Caco-2 (cell line): ENCODE data around the gene LRRN1. TPM values are rescaled to one million over a fixed set of nuclear protein-coding genes. Genes with fewer than 3 reads are reported as not detected.

Experiments
- BruUV-seq: library from RNA; stranded (reverse); fragments of 400-500 nt; replicated peaks from 2 replicates; lab custom pipeline; 2021; lab: Mats Ljungman, UMichigan
- CTCF ChIA-PET: fragments of 300-600 bp; sonication (Branson Sonifier 250); formaldehyde crosslinking; loops from one replicate; lab custom pipeline; 2022; ENCODE audit warnings: antibody characterized with exemption; lab: Charles Lee
- POLR2A ChIA-PET: fragments of 300-600 bp; sonication (Branson Sonifier 250); formaldehyde crosslinking; loops from one replicate; lab custom pipeline; 2022; ENCODE audit warnings: antibody characterized with exemption; lab: Charles Lee
- DNase-seq, 2 experiments: peaks; one replicate each; pipeline versions ENCODE4 v3.0.0 to v3.0.0-alpha.2; 2020 to 2022
- H3K27me3 ChIP-seq: replicated peaks from 2 replicates; pipeline ENCODE4 v1.6.0; 2011; ENCODE audit warnings: low read length; ENCODE audit not compliant: control insufficient read depth, insufficient read depth
- H3K36me3 ChIP-seq: 2 replicates; pipeline ENCODE4 v1.5.1; 2011; ENCODE audit warnings: low read length; ENCODE audit not compliant: control insufficient read depth, insufficient read depth
- H3K4me1 ChIP-seq: fragments of 250-450 bp; sonication (Bioruptor Pico); 2 replicates; pipeline ENCODE4 v1.5.1; 2020; ENCODE audit warnings: mild to moderate bottlenecking
- H3K4me3 ChIP-seq: 2 replicates; pipeline ENCODE4 v1.5.1; 2011; ENCODE audit warnings: low read depth, mild to moderate bottlenecking, control low read depth, low read length
- H3K9me3 ChIP-seq: fragments of 250-450 bp; sonication (Bioruptor Pico); 2 replicates; pipeline ENCODE4 v1.5.1; 2020; ENCODE audit warnings: mild to moderate bottlenecking, moderate library complexity
- H3K27ac Mint-ChIP-seq: one replicate; pipeline ENCODE4 v1.8.0; 2022; ENCODE audit warnings: mixed read lengths; ENCODE audit not compliant: unreplicated experiment
- H3K27me3 Mint-ChIP-seq: one replicate; pipeline ENCODE4 v1.8.0; 2022; ENCODE audit warnings: mixed read lengths; ENCODE audit not compliant: insufficient read depth, unreplicated experiment
- H3K36me3 Mint-ChIP-seq: one replicate; pipeline ENCODE4 v1.8.0; 2022; ENCODE audit warnings: mild to moderate bottlenecking, mixed read lengths; ENCODE audit not compliant: insufficient read depth, unreplicated experiment
- H3K4me1 Mint-ChIP-seq: one replicate; pipeline ENCODE4 v1.8.0; 2022; ENCODE audit warnings: low read depth, mixed read lengths; ENCODE audit not compliant: unreplicated experiment
- H3K4me3 Mint-ChIP-seq: one replicate; pipeline ENCODE4 v1.8.0; 2022; ENCODE audit warnings: mild to moderate bottlenecking, moderate library complexity, mixed read lengths; ENCODE audit not compliant: unreplicated experiment
- H3K9me3 Mint-ChIP-seq: one replicate; pipeline ENCODE4 v1.8.0; 2022; ENCODE audit warnings: mixed read lengths; ENCODE audit not compliant: unreplicated experiment
- intact Hi-C: fragments of 100-400 bp; cut with micrococcal nuclease; formaldehyde crosslinking; loops from one replicate; pipeline ENCODE4 v1.10.0; 2022; ENCODE audit not compliant: unreplicated experiment
- total RNA-seq: library from RNA; stranded (reverse); gene quantifications from 2 replicates; pipeline ENCODE4 v1.2.3, GENCODE V29; 2022
- TF ChIP-seq, protein P1 (sequence below), 2 experiments: fragments of 200-600 bp in 1 of 2; IDR thresholded peaks; 1 replicate in 1 of 2; 2 replicates in 1 of 2; pipeline versions ENCODE4 v1.5.1 to v1.8.0; 2011 to 2022; ENCODE audit warnings: antibody characterized with exemption in 1 of 2, control low read depth in 1 of 2, inconsistent platforms in 1 of 2, low read depth in 1 of 2, low read length in 1 of 2, mild to moderate bottlenecking in 1 of 2, moderate library complexity in 1 of 2; ENCODE audit not compliant: insufficient read depth in 1 of 2, severe bottlenecking in 1 of 2, unreplicated experiment in 1 of 2

LRRN1 gene
- total RNA-seq, 1 experiment from 2014 or later: 0.84 TPM

GRCh38 chr3:3853544-3853943 is 54.3 kb downstream of the LRRN1 start:
- no peak overlapping the region for H3K4me3 ChIP-seq
- TF ChIP-seq, protein P1, sequence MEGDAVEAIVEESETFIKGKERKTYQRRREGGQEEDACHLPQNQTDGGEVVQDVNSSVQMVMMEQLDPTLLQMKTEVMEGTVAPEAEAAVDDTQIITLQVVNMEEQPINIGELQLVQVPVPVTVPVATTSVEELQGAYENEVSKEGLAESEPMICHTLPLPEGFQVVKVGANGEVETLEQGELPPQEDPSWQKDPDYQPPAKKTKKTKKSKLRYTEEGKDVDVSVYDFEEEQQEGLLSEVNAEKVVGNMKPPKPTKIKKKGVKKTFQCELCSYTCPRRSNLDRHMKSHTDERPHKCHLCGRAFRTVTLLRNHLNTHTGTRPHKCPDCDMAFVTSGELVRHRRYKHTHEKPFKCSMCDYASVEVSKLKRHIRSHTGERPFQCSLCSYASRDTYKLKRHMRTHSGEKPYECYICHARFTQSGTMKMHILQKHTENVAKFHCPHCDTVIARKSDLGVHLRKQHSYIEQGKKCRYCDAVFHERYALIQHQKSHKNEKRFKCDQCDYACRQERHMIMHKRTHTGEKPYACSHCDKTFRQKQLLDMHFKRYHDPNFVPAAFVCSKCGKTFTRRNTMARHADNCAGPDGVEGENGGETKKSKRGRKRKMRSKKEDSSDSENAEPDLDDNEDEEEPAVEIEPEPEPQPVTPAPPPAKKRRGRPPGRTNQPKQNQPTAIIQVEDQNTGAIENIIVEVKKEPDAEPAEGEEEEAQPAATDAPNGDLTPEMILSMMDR (IDR thresholded peaks at IDR 0.05; ENCODE audit: insufficient read depth in 1 of 2, low read depth in 1 of 2, low read length in 1 of 2, severe bottlenecking in 1 of 2, unreplicated experiment in 1 of 2): no peak
- Mint-ChIP-seq H3K9me3 (no peaks in the 10 kb centered on the region), H3K4me3 (no peak overlapping the region), H3K27ac (no peak overlapping the region), H3K27me3 (no peaks in the 10 kb centered on the region), H3K36me3 (no peaks in the 10 kb centered on the region), H3K4me1 (no peaks in the 10 kb centered on the region)
- POLR2A ChIA-PET: no interaction called here
- DNase-seq: no peak
- CTCF ChIA-PET: no interaction called here
- intact Hi-C loops: no loop called here
- no peaks in the 10 kb centered on the region for H3K27me3 ChIP-seq
- no TSS peak for BruUV-seq
- no peaks in the 10 kb centered on the region for H3K36me3 ChIP-seq
- no peaks in the 10 kb centered on the region for H3K4me1 ChIP-seq
- H3K9me3 ChIP-seq: no peaks in the 10 kb centered on the region

DNA sequence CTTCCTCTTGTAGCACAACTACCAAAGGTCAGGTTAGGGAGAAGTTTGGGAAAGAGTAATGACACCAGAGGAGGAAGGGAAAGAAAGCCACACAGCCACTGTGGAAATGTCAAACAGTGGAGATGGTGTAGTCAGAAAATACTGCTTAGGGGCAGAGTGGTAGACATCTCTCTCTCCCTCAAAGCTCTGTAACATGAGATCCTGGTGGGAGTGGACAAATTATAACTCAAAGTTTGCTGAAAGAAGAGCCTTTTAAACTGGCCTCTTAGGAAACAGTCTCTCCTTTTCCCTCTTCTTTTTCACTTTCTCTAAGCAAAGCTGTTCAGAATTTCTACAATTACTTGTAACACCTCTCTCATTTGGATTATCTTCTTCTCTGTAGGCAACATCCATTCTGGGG is 55.8 kb downstream of the LRRN1 start:
- no peaks in the 10 kb centered on the region for H3K4me1 ChIP-seq
- H3K27me3 ChIP-seq: no peaks in the 10 kb centered on the region
- no peaks in the 10 kb centered on the region for H3K36me3 ChIP-seq
- H3K4me3 Mint-ChIP-seq: no peak overlapping the region
- H3K4me3 ChIP-seq: no peak overlapping the region
- no peaks in the 10 kb centered on the region for H3K9me3 Mint-ChIP-seq
- TF ChIP-seq, protein P1 (IDR thresholded peaks at IDR 0.05; ENCODE audit: insufficient read depth in 1 of 2, low read depth in 1 of 2, low read length in 1 of 2, severe bottlenecking in 1 of 2, unreplicated experiment in 1 of 2): no peak
- H3K4me1 Mint-ChIP-seq: no peaks in the 10 kb centered on the region
- H3K9me3 ChIP-seq: no peaks in the 10 kb centered on the region
- ChIA-PET CTCF (no interaction called here), POLR2A (no interaction called here)
- intact Hi-C loops: no loop called here
- H3K36me3 Mint-ChIP-seq: no peaks in the 10 kb centered on the region
- H3K27ac Mint-ChIP-seq: no peak overlapping the region
- no peak for DNase-seq
- no peaks in the 10 kb centered on the region for H3K27me3 Mint-ChIP-seq
- BruUV-seq: no TSS peak

DNA sequence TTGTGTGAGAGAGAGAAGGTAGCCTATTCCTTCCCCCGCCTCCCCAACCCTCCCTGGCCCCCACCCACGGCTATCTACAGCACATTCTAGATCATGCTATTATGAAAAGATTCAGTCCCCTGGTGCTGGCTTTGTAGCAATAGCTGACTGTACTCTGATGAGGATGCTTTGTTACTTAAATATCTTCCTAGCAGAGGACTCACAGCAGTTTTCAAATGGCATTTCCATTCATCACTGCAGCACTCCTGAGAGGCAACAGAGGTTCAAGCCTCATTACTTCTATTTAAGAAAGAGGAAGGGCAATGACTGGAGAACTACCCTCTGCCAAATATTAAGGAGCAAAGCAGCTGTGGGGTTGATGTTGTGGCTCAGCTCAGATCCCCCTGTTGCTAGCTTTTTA is 61.0 kb downstream of the LRRN1 start:
- no TSS peak for BruUV-seq
- Histone ChIP-seq H3K9me3 (no peaks in the 10 kb centered on the region), H3K4me1 (no peaks in the 10 kb centered on the region), H3K4me3 (no peak overlapping the region), H3K27me3 (no peaks in the 10 kb centered on the region), H3K36me3 (no peaks in the 10 kb centered on the region)
- no peak overlapping the region for H3K4me3 Mint-ChIP-seq
- CTCF ChIA-PET: no interaction called here
- DNase-seq: no peak
- intact Hi-C loops: no loop called here
- no peaks in the 10 kb centered on the region for H3K27me3 Mint-ChIP-seq
- TF ChIP-seq, protein P1 (IDR thresholded peaks at IDR 0.05; ENCODE audit: insufficient read depth in 1 of 2, low read depth in 1 of 2, low read length in 1 of 2, severe bottlenecking in 1 of 2, unreplicated experiment in 1 of 2): no peak
- H3K27ac Mint-ChIP-seq: no peak overlapping the region
- H3K36me3 Mint-ChIP-seq: no peaks in the 10 kb centered on the region
- H3K9me3 Mint-ChIP-seq: no peaks in the 10 kb centered on the region
- no peaks in the 10 kb centered on the region for H3K4me1 Mint-ChIP-seq
- POLR2A ChIA-PET: no interaction called here
